Measurements from ENCODE around the gene RRP9.

RRP9 gene

GRCh38 chr3:51894391-51894790 lies 47.3 kb downstream of the RRP9 start:
- TF ChIP-seq EZH2phosphoT487 (IDR thresholded peaks at IDR 0.05; ENCODE audit: low read length), result no peak
- no peak for TF ChIP-seq CTCF (IDR thresholded peaks at IDR 0.05; ENCODE audit: low read length)
- TF ChIP-seq EZH2 (optimal IDR thresholded peaks at IDR 0.05; ENCODE audit: low read depth, low read length), result no peak
- H3K27me3 ChIP-seq (replicated peaks; ENCODE audit: insufficient read depth, low read length), result no peaks in the 10 kb centered on the region

DNA sequence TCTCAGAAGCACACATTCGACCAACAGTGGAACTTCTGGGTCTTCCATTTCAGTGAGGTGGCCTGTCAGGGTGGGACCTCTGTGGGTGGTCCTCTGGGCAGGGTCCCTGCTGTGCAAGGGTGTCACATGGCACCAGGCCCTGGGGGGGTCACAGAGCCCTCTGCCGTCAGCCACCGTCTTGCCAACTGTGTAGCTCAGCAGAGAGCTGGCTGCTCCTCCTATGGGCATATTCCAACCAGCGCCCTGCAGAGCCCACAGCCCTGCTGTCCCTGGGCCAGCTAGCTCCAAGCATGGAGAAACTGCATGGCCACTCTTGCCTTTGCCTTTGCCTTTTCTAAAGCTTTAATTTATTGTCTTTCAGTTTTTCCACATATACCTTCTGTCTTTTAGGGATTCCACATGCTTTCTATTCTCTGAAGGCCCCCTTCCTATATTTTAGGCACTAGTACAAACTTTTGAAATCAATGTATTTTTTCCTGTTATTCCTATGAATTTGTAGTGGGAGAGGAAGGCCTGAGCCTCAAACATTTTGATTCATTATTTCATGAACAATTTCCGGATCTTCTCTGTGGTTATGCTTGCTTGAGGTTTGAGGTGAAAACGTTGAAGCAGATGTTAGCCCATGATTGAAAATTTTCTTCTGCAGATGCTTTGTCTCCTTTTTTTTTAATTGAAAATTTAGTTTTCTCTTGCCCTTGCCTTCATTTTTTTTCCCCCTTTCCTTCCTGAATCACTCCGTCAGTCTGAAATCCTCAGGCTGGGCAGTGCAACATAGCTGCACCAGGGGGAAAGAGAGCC lies 50.3 kb downstream of the RRP9 start:
- H3K79me2 ChIP-seq (ENCODE audit: low read length), result no peaks in the 10 kb centered on the region
- H3K9me3 ChIP-seq (replicated peaks; ENCODE audit: insufficient read depth, low read length), result no peaks in the 10 kb centered on the region
- no peaks in the 10 kb centered on the region for H3K4me1 ChIP-seq (ENCODE audit: low read length)
- no peak overlapping the region for H3K9ac ChIP-seq (ENCODE audit: low read length)
- H3K36me3 ChIP-seq (replicated peaks; ENCODE audit: insufficient read depth, low read length), result no peaks in the 10 kb centered on the region
- no peak overlapping the region for H3K4me2 ChIP-seq (ENCODE audit: low read depth, low read length)
- H3K27me3 ChIP-seq (replicated peaks; ENCODE audit: insufficient read depth, low read length), result no peaks in the 10 kb centered on the region
- no peaks in the 10 kb centered on the region for H3K9me2 ChIP-seq (replicated peaks; ENCODE audit: insufficient read depth, low read length)
- DNase-seq, result no peak
- no peak overlapping the region for H2AFZ ChIP-seq (ENCODE audit: low read length)
- no peaks in the 10 kb centered on the region for H3F3A ChIP-seq (ENCODE audit: insufficient read depth, low read length)
- TF ChIP-seq EZH2 (optimal IDR thresholded peaks at IDR 0.05; ENCODE audit: low read depth, low read length), result no peak
- H3K4me3 ChIP-seq (ENCODE audit: low read length), result no peak overlapping the region
- H3K27ac ChIP-seq (ENCODE audit: low read length), result no peak overlapping the region
- H4K20me1 ChIP-seq (ENCODE audit: insufficient read depth, low read length), result no peaks in the 10 kb centered on the region

More at GRCh38 chr3:51894391-51894790, 47.3 kb downstream of the RRP9 start:
- no peak overlapping the region for H3K4me3 ChIP-seq (ENCODE audit: low read length)
- no peaks in the 10 kb centered on the region for H3K36me3 ChIP-seq (replicated peaks; ENCODE audit: insufficient read depth, low read length)
- DNase-seq, result no peak
- no peak overlapping the region for H3K9ac ChIP-seq (ENCODE audit: low read length)
- no peak overlapping the region for H2AFZ ChIP-seq (ENCODE audit: low read length)
- no peaks in the 10 kb centered on the region for H3K4me1 ChIP-seq (ENCODE audit: low read length)
- no peaks in the 10 kb centered on the region for H3F3A ChIP-seq (ENCODE audit: insufficient read depth, low read length)
- H3K9me2 ChIP-seq (replicated peaks; ENCODE audit: insufficient read depth, low read length), result no peaks in the 10 kb centered on the region
- H3K9me3 ChIP-seq (replicated peaks; ENCODE audit: insufficient read depth, low read length), result no peaks in the 10 kb centered on the region
- no peaks in the 10 kb centered on the region for H4K20me1 ChIP-seq (ENCODE audit: insufficient read depth, low read length)
- H3K27ac ChIP-seq (ENCODE audit: low read length), result no peak overlapping the region
- no peak overlapping the region for H3K4me2 ChIP-seq (ENCODE audit: low read depth, low read length)
- H3K79me2 ChIP-seq (ENCODE audit: low read length), result no peaks in the 10 kb centered on the region

GRCh38 chr3:51888463-51889105 lies 53.1 kb downstream of the RRP9 start:
- TF ChIP-seq CTCF (IDR thresholded peaks at IDR 0.05; ENCODE audit: low read length) (no peak), EZH2phosphoT487 (IDR thresholded peaks at IDR 0.05; ENCODE audit: low read length) (no peak), EZH2 (optimal IDR thresholded peaks at IDR 0.05; ENCODE audit: low read depth, low read length) (no peak)
- Histone ChIP-seq H2AFZ (ENCODE audit: low read length) (no peak overlapping the region), H3K27ac (ENCODE audit: low read length) (no peak overlapping the region), H3K79me2 (ENCODE audit: low read length) (no peaks in the 10 kb centered on the region), H3K9me2 (replicated peaks; ENCODE audit: insufficient read depth, low read length) (no peaks in the 10 kb centered on the region), H4K20me1 (ENCODE audit: insufficient read depth, low read length) (no peaks in the 10 kb centered on the region), H3F3A (ENCODE audit: insufficient read depth, low read length) (no peaks in the 10 kb centered on the region), H3K27me3 (replicated peaks; ENCODE audit: insufficient read depth, low read length) (no peaks in the 10 kb centered on the region), H3K9ac (ENCODE audit: low read length) (no peak overlapping the region), H3K4me1 (ENCODE audit: low read length) (no peaks in the 10 kb centered on the region), H3K4me2 (ENCODE audit: low read depth, low read length) (no peak overlapping the region), H3K9me3 (replicated peaks; ENCODE audit: insufficient read depth, low read length) (no peaks in the 10 kb centered on the region), H3K4me3 (ENCODE audit: low read length) (no peak overlapping the region), H3K36me3 (replicated peaks; ENCODE audit: insufficient read depth, low read length) (no peaks in the 10 kb centered on the region)
- no peak for DNase-seq

DNA sequence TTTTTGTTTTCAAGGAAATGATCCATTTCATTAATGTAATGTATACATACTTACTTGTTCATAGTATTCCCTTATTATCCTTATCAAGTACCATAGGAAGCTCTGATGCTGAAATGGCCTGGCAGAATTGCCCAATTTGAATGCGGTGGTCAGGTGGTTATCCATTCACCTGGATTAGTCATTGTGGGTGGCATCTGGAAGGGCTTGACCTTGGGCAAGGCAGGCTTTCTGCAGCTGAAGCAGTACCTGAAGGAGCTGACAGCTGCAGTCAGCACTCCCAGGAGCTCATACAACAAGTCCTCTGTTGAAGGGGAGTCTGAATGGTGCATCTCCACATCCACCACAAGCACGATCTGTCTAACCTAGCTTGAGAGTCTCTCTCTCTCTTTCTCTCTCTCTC lies 54.1 kb downstream of the RRP9 start:
- TF ChIP-seq EZH2phosphoT487 (IDR thresholded peaks at IDR 0.05; ENCODE audit: low read length) (no peak), EZH2 (optimal IDR thresholded peaks at IDR 0.05; ENCODE audit: low read depth, low read length) (no peak), CTCF (IDR thresholded peaks at IDR 0.05; ENCODE audit: low read length) (no peak)
- Histone ChIP-seq H3K9ac (ENCODE audit: low read length) (no peak overlapping the region), H3K79me2 (ENCODE audit: low read length) (no peaks in the 10 kb centered on the region), H2AFZ (ENCODE audit: low read length) (no peak overlapping the region), H3K27ac (ENCODE audit: low read length) (no peak overlapping the region), H4K20me1 (ENCODE audit: insufficient read depth, low read length) (no peaks in the 10 kb centered on the region), H3K9me2 (replicated peaks; ENCODE audit: insufficient read depth, low read length) (no peaks in the 10 kb centered on the region), H3K9me3 (replicated peaks; ENCODE audit: insufficient read depth, low read length) (no peaks in the 10 kb centered on the region), H3K4me1 (ENCODE audit: low read length) (no peaks in the 10 kb centered on the region), H3K4me3 (ENCODE audit: low read length) (no peak overlapping the region), H3F3A (ENCODE audit: insufficient read depth, low read length) (no peaks in the 10 kb centered on the region), H3K36me3 (replicated peaks; ENCODE audit: insufficient read depth, low read length) (no peaks in the 10 kb centered on the region), H3K27me3 (replicated peaks; ENCODE audit: insufficient read depth, low read length) (no peaks in the 10 kb centered on the region), H3K4me2 (ENCODE audit: low read depth, low read length) (no peak overlapping the region)
- no peak for DNase-seq

Data from MM.1S (cell line).